Panc1 (cell line): ENCODE measurements around the gene SEPTIN11. TPM values are rescaled to one million over a fixed set of nuclear protein-coding genes. Genes with fewer than 3 reads are reported as not detected.

Experiments
- ATAC-seq: fragments of 200-7000 bp; cut with Tn5 transposase; 2 replicates; pipeline ENCODE4 v1.9.1; 2020; ENCODE audit warnings: mild to moderate bottlenecking, moderate library complexity
- BruUV-seq: library from RNA; stranded (reverse); fragments of 400-500 nt; replicated peaks from 2 replicates; lab custom pipeline; 2021; lab: Mats Ljungman, UMichigan
- CTCF ChIA-PET: fragments of 300-600 bp; sonication (Branson Sonifier 250); formaldehyde crosslinking; loops from one replicate; lab custom pipeline; 2022; ENCODE audit warnings: antibody characterized with exemption; lab: Charles Lee
- POLR2A ChIA-PET: fragments of 300-600 bp; sonication (Branson Sonifier 250); formaldehyde crosslinking; loops from one replicate; lab custom pipeline; 2022; ENCODE audit warnings: antibody characterized with exemption; lab: Charles Lee
- DNase-seq: peaks from one replicate; pipeline ENCODE4 v3.0.0-alpha.2; 2010; ENCODE audit warnings: low read depth, low spot score
- H3K27ac ChIP-seq: 2 replicates; pipeline ENCODE4 v1.5.1; 2011; ENCODE audit warnings: mild to moderate bottlenecking, low read length, inconsistent platforms
- H3K27me3 ChIP-seq: fragments of 200-500 bp; sonication (Bioruptor generic); 2 replicates; pipeline ENCODE4 v1.6.0; 2014; ENCODE audit warnings: low read length, inconsistent platforms; ENCODE audit not compliant: control insufficient read depth, insufficient read depth
- H3K36me3 ChIP-seq: fragments of 200-500 bp; sonication (Bioruptor generic); 2 replicates; pipeline ENCODE4 v1.5.1; 2014; ENCODE audit warnings: inconsistent platforms, mild to moderate bottlenecking, low read length, moderate library complexity; ENCODE audit not compliant: control insufficient read depth, insufficient read depth
- H3K4me1 ChIP-seq: 2 replicates; pipeline ENCODE4 v1.5.1; 2011; ENCODE audit warnings: inconsistent platforms, mild to moderate bottlenecking, low read length, moderate library complexity; ENCODE audit not compliant: control insufficient read depth, insufficient read depth
- H3K4me3 ChIP-seq, 2 experiments: 2 replicates each; pipeline ENCODE4 v1.5.1; 2011 to 2012; ENCODE audit warnings: low read depth in 2 of 2, low read length in 2 of 2, mild to moderate bottlenecking in 2 of 2, inconsistent platforms in 1 of 2, moderate library complexity in 1 of 2
- H3K9me3 ChIP-seq: fragments of 200-500 bp; sonication (Bioruptor generic); 2 replicates; pipeline ENCODE4 v1.5.1; 2014; ENCODE audit warnings: low read depth, mild to moderate bottlenecking, inconsistent platforms, low read length, moderate library complexity; ENCODE audit not compliant: control insufficient read depth, insufficient read depth
- CTCF ChIP-seq: fragments of 450-650 bp; IDR thresholded peaks from 2 replicates; pipeline ENCODE4 v1.5.1; 2017; ENCODE audit warnings: mild to moderate bottlenecking
- POLR2AphosphoS5 ChIP-seq: IDR thresholded peaks from 2 replicates; pipeline ENCODE4 v1.6.1; 2012; ENCODE audit warnings: mild to moderate bottlenecking, low read depth, low read length, moderate library complexity
- REST ChIP-seq, 2 experiments: IDR thresholded peaks; 2 replicates each; pipeline ENCODE4 v1.6.1; 2011 to 2012; ENCODE audit warnings: low read depth in 2 of 2, control low read depth in 1 of 2, low read length in 1 of 2, mild to moderate bottlenecking in 1 of 2, moderate library complexity in 1 of 2; ENCODE audit not compliant: insufficient read depth in 1 of 2
- SIN3A ChIP-seq: IDR thresholded peaks from 2 replicates; pipeline ENCODE4 v1.6.1; 2012; ENCODE audit warnings: low read depth, mild to moderate bottlenecking, low read length, moderate library complexity, borderline replicate concordance; ENCODE audit not compliant: insufficient read depth
- TCF7L2 ChIP-seq: IDR thresholded peaks from 2 replicates; pipeline ENCODE4 v1.6.1; 2011; ENCODE audit warnings: mild to moderate bottlenecking, low read depth, low read length, inconsistent platforms
- in situ Hi-C: cut with HindIII; loops from 2 replicates; pipeline ENCODE4 v1.10.0; 2016; ENCODE audit warnings: low sequenced_read_pairs, low pct_unique_long_range_greater_than_20kb
- intact Hi-C: fragments of 100-400 bp; cut with micrococcal nuclease; formaldehyde crosslinking; loops from one replicate; pipeline ENCODE4 v1.10.0; 2022; ENCODE audit not compliant: unreplicated experiment
- total RNA-seq: library from RNA; stranded (reverse); gene quantifications from one replicate; pipeline ENCODE4 v1.2.1, GENCODE V29; 2021; ENCODE audit not compliant: unreplicated experiment

SEPTIN11 gene
- total RNA-seq, 1 experiment from 2014 or later = 103 TPM

GRCh38 chr4:76950052-76950955 lies 752 bp downstream of the SEPTIN11 start:
- in situ Hi-C loops = no loop called here
- ATAC-seq (peak; percentile 46), DNase-seq (no peak)
- no peaks in the 10 kb centered on the region; the same call in 1 of the 2 replicates for H3K36me3 ChIP-seq
- H3K4me3 ChIP-seq = peak overlapping the region; percentile 82 to 83
- H3K27me3 ChIP-seq = no peaks in the 10 kb centered on the region
- ChIA-PET CTCF (interaction anchor here (0.6 kb wide), 1 partner anchor 30 kb away, joined by 3 read pairs; no protein-coding TSS in a partner anchor), POLR2A (no interaction called here)
- no peak for TF ChIP-seq SIN3A
- no peak for TF ChIP-seq REST (IDR thresholded peaks at IDR 0.05; ENCODE audit: insufficient read depth in 1 of 2, low read depth in 2 of 2, low read length in 1 of 2)
- TF ChIP-seq POLR2AphosphoS5 = no peak; the same call in 1 of the 2 replicates
- no peak for TF ChIP-seq TCF7L2
- TF ChIP-seq CTCF = no peak
- BruUV-seq = no TSS peak
- H3K27ac ChIP-seq = peak overlapping the region; percentile 79
- peaks cover 12% of the 10 kb centered on the region for H3K4me1 ChIP-seq
- intact Hi-C loops = no loop called here
- H3K9me3 ChIP-seq = no peaks in the 10 kb centered on the region

GRCh38 chr4:76950956-76951671 lies 1.6 kb downstream of the SEPTIN11 start:
- ChIA-PET POLR2A (no interaction called here), CTCF (no interaction called here)
- DNase-seq = no peak

More at GRCh38 chr4:76950956-76951671, 1.6 kb downstream of the SEPTIN11 start:
- BruUV-seq = no TSS peak
- H3K36me3 ChIP-seq = no peaks in the 10 kb centered on the region; the same call in 1 of the 2 replicates
- intact Hi-C loops = no loop called here
- peak overlapping the region; percentile 79 for H3K27ac ChIP-seq
- H3K4me1 ChIP-seq = peaks cover 12% of the 10 kb centered on the region
- in situ Hi-C loops = no loop called here
- no peaks in the 10 kb centered on the region for H3K27me3 ChIP-seq
- TF ChIP-seq POLR2AphosphoS5 (no peak), TCF7L2 (no peak), SIN3A (no peak), REST (IDR thresholded peaks at IDR 0.05; ENCODE audit: insufficient read depth in 1 of 2, low read depth in 2 of 2, low read length in 1 of 2) (no peak), CTCF (no peak)
- no peaks in the 10 kb centered on the region for H3K9me3 ChIP-seq
- ATAC-seq = peak; percentile 1; the same call in 1 of the 2 replicates
- H3K4me3 ChIP-seq = peak overlapping the region; percentile 82 to 83
